ENCODE data around the gene PRRT1.

The PRRT1 gene

DNA sequence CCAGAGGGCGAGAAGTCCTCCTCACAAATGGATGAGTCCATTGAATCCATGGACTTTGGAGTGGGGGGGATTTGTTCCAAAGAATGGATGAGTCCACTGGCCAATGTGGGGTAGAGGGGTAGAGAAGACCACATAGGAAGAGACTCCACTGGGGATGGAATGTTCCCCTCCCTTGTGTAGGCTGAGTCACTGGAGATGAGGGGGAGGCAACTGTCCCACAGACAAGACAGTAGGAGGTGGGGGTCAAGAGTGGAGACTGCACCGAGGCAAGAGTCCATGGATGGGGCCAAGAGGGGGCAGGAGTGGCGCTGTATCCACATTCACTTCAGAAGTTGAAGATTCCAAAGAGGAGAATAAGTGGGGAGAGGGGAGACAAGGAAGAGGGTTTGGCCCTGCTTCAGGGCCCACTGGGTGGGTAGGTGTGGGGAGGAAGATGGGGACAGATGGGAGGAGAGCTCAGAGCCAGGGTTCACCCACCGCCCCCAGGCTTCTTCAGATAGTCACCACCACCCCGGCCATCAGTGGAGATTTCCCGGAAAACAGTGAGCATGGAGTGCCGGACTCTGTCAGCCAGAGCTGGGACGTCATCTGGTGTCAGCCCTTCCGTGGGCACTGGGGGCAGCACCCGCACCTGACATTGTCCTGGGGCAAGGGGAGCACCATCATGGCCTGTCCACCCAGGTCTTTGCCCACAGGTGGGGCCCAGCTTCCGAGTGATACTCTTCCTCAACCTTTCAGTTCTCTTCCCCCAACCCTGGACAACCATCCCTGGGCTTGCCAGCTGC lies 17.3 kb upstream of the PRRT1 start:
- H3K4me3 ChIP-seq (replicated peaks; ENCODE audit: low read depth, low read length), result no peak overlapping the region
- peak; percentile 38 for DNase-seq (ENCODE audit: low read depth)
- no peak for TF ChIP-seq CTCF (IDR thresholded peaks at IDR 0.05; ENCODE audit: low read length, missing control alignments)

GRCh38 chr6:32168350-32168749 lies 16.6 kb upstream of the PRRT1 start:
- H3K4me3 ChIP-seq (replicated peaks; ENCODE audit: low read depth, low read length), result no peak overlapping the region
- no peak for DNase-seq (ENCODE audit: low read depth)
- no peak for TF ChIP-seq CTCF (IDR thresholded peaks at IDR 0.05; ENCODE audit: low read length, missing control alignments)

- no peak for DNase-seq (ENCODE audit: low read depth)
- no peak for TF ChIP-seq CTCF (IDR thresholded peaks at IDR 0.05; ENCODE audit: low read length, missing control alignments)
- no peak overlapping the region for H3K4me3 ChIP-seq (replicated peaks; ENCODE audit: low read depth, low read length)
Measured at GRCh38 chr6:32167761-32168262, 16.1 kb upstream of the PRRT1 start.

GRCh38 chr6:32167154-32167760 lies 15.5 kb upstream of the PRRT1 start:
- TF ChIP-seq CTCF (IDR thresholded peaks at IDR 0.05; ENCODE audit: low read length, missing control alignments), result no peak
- DNase-seq (ENCODE audit: low read depth), result no peak
- no peak overlapping the region for H3K4me3 ChIP-seq (replicated peaks; ENCODE audit: low read depth, low read length)

DNA sequence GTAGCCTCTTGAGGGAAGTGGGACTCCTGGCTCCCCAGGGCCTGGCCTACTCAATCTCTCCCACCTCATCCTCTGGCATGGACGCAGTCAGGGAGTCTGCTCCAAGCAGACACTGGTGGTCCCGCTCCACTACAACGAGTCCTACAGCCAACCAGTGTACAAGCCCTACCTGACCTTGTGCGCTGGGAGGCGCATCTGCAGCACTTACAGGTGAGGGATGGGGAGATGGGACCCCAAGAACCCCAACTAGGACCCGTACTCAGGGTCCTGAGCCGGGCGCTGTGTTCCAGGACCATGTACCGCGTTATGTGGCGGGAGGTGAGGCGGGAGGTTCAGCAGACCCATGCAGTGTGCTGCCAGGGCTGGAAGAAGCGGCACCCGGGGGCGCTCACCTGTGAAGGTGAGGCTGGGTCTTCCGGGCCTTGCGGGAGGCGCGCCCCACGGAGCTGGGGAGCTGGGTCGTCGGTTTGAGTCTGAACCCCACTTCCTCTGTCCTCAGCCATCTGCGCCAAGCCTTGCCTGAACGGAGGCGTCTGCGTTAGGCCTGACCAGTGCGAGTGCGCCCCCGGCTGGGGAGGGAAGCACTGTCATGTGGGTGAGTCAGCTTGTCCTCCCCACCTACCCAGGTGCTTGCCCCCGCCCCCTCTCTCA lies 14.8 kb upstream of the PRRT1 start:
- no peak for DNase-seq (ENCODE audit: low read depth)
- no peak for TF ChIP-seq CTCF (IDR thresholded peaks at IDR 0.05; ENCODE audit: low read length, missing control alignments)
- H3K4me3 ChIP-seq (replicated peaks; ENCODE audit: low read depth, low read length), result no peak overlapping the region

DNA sequence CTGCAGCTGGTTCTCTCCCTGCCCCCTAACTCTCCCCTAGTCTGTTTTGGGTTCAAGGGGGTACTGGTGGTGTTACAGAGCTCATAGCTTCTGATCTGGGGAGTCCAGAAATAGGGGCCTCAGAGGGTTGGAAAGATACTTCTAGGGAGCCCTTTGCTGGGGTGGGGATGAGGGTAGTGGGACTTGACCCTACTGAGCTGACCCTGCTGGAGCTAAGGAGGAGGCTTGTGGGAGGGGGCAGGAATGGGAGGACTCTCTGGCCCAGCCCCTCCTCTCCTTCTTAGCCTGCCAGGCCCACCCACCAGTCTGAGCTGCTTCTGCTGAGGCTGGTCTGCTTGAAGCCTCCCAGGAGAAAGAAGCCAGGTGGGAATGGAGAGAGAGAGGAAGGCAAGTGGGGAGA lies 12.6 kb upstream of the PRRT1 start, which contains the start of gene EGFL8:
Gene EGFL8 (plus strand): TSS at position 301 of the 400 bp plus-strand sequence. CDS start 1,571 bp downstream, outside the sequence.
- TF ChIP-seq CTCF (IDR thresholded peaks at IDR 0.05; ENCODE audit: low read length, missing control alignments), result no peak
- no peak within 1 kb of the TSS for H3K4me3 ChIP-seq (replicated peaks; ENCODE audit: low read depth, low read length)
- DNase-seq (ENCODE audit: low read depth), result no peak

Data from fibroblast of pulmonary artery (primary cell).